ENCODE measurements around the gene ELF5.

GRCh38 chr11:34558211-34558610 is 44.6 kb upstream of the ELF5 start:
- no peak for TF ChIP-seq CTCF (IDR thresholded peaks at IDR 0.05)
- TF ChIP-seq POLR2A (IDR thresholded peaks at IDR 0.05), result no peak
- no peak for TF ChIP-seq EP300 (IDR thresholded peaks at IDR 0.05)
